Measurements from ENCODE around the gene MFSD2A.
"Not testable (repeated sequence)": the region's sequence is repeated elsewhere in the genome, so short reads cannot be mapped to it uniquely, and the experiment has no call there.

The MFSD2A gene

DNA sequence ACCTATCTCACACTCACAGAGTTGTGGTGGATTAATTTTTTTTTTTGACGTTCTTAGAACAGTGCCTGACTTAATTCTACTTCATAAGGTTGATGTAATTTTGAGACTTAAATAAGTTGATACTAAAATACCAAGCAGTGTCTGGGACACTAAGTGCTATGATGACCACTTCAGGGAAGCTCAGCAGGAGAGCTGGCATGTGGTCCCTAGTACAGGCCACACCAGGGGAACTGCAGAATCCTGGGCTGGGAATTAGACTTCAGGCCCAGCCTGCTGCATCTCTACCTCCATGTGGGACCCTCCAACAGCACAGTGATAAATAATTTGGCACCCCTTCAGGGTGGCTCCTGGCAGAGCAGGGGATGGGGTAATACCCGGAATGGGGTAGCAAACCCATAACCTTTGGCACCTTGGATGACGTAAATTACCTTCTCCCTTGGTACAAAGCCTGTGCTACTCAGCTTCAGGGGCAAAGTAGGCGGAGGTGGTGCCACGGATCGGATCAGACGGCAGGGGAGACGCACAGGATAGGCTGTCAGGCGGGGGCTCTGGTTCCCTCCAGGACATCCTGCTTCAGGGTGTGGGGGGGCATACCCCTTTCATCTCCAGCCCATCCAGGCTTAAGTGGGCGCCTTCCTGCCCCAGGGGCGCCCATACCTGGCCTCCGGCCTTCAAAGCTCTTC is 4.8 kb downstream of the MFSD2A start:
- peaks cover 13% of the 10 kb centered on the region for H3K27me3 ChIP-seq (ENCODE audit: control insufficient read depth, insufficient read depth, low read length)
- H3K4me3 ChIP-seq (ENCODE audit: low read depth, low read length), result no peak overlapping the region
- H3K9ac ChIP-seq (ENCODE audit: low read depth, low read length), result no peak overlapping the region
- H3K4me1 ChIP-seq (ENCODE audit: control insufficient read depth, insufficient read depth, low read length), result no peaks in the 10 kb centered on the region
- H3K36me3 ChIP-seq (ENCODE audit: control insufficient read depth, insufficient read depth, low read length), result peaks cover 14% of the 10 kb centered on the region
- H3K9me3 ChIP-seq (ENCODE audit: control insufficient read depth, insufficient read depth, low read length), result no peaks in the 10 kb centered on the region

DNA sequence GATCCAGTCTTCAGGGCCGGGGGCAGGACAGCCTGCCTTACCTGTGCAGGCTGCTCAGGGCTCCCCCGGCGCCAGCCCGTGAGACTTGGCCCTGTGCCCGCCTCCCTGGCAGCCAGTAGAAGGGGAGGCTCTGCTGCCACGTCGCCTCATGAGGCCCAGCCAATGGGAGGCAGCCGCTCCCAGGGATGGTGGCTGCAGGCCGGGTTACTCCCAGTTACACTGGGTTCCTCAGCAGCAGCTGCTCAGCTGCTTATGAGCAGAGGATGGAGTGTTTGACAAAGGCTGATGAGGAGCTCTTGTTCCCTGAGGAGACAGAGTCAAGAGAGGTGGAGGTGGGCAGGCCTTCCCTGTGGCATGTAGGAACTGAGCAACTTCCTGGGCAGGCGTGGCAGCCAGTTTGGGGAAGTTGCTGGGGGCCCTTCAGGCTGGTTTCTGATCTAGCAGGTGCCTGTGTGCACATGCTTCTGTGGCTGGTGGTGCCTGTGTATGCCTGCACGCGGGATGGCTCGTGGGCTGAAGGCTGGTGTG is 5.5 kb downstream of the MFSD2A start:
- Histone ChIP-seq H3K9me3 (ENCODE audit: control insufficient read depth, insufficient read depth, low read length) (no peaks in the 10 kb centered on the region), H3K27me3 (ENCODE audit: control insufficient read depth, insufficient read depth, low read length) (peaks cover 11% of the 10 kb centered on the region), H3K4me1 (ENCODE audit: control insufficient read depth, insufficient read depth, low read length) (no peaks in the 10 kb centered on the region), H3K4me3 (ENCODE audit: low read depth, low read length) (no peak overlapping the region), H3K9ac (ENCODE audit: low read depth, low read length) (no peak overlapping the region), H3K36me3 (ENCODE audit: control insufficient read depth, insufficient read depth, low read length) (peaks cover 14% of the 10 kb centered on the region)

DNA sequence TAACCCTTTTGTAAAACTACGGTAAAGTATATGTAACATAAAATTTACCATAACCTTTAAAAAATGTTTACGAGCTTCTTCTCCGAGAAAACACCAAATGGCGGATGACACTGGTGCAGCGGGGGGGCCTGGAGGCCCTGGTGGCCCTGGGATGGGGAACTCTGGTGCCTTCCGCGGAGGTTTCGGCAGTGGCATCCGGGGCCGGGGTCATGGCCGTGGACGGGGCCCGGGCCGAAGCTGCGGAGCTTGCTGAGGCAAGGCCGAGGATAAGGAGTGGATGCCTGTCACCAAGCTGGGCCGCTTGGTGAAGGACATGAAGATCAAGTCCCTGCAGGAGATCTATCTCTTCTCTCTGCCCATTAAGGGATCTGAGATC is 7.5 kb downstream of the MFSD2A start:
- Histone ChIP-seq H3K9me3 (ENCODE audit: control insufficient read depth, insufficient read depth, low read length) (no peaks in the 10 kb centered on the region), H3K4me3 (ENCODE audit: low read depth, low read length) (no peak overlapping the region), H3K36me3 (ENCODE audit: control insufficient read depth, insufficient read depth, low read length) (peaks cover 18% of the 10 kb centered on the region), H3K27me3 (ENCODE audit: control insufficient read depth, insufficient read depth, low read length) (no peaks in the 10 kb centered on the region), H3K9ac (ENCODE audit: low read depth, low read length) (no peak overlapping the region), H3K4me1 (ENCODE audit: control insufficient read depth, insufficient read depth, low read length) (no peaks in the 10 kb centered on the region)

DNA sequence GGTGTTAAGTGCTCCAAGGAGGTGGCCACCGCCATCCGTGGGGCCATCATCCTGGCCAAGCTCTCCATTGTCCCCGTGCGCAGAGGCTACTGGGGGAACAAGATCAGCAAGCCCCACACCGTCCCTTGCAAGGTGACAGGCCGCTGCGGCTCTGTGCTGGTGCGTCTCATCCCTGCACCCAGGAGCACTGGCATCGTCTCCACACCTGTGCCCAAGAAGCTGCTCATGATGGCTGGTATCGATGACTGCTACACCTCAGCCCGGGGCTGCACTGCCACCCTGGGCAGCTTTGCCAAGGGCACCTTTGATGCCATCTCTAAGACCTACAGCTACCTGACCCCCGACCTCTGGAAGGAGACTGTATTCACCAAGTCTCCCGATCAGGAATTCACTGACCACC is 8.0 kb downstream of the MFSD2A start:
- H3K4me3 ChIP-seq (ENCODE audit: low read depth, low read length); H3K9ac ChIP-seq (ENCODE audit: low read depth, low read length); H3K27me3 ChIP-seq (ENCODE audit: control insufficient read depth, insufficient read depth, low read length); H3K9me3 ChIP-seq (ENCODE audit: control insufficient read depth, insufficient read depth, low read length); H3K4me1 ChIP-seq (ENCODE audit: control insufficient read depth, insufficient read depth, low read length): not testable (repeated sequence)
- H3K36me3 ChIP-seq (ENCODE audit: control insufficient read depth, insufficient read depth, low read length), result peaks cover 16% of the 10 kb centered on the region

DNA sequence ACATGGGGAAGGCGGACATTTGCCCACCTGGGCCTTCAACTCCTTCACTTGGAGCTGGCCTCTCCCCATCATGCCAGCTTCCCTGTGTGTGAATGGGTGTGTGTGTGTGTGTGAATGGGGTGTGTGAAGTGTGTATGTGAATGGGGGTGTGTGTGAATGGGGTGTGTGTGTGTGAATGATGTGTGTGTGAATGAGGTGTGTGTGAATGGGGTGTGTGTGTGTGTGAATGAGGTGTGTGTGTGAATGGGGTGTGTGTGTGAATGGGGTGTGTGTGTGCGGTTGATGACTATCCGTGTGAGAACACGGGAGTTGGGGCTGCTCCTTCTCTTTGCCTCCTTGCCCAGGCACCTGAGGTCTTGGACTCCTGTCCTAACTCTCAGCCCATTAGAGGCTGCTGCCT is 9.6 kb downstream of the MFSD2A start:
- Histone ChIP-seq H3K4me1 (ENCODE audit: control insufficient read depth, insufficient read depth, low read length) (no peaks in the 10 kb centered on the region), H3K9me3 (ENCODE audit: control insufficient read depth, insufficient read depth, low read length) (no peaks in the 10 kb centered on the region), H3K27me3 (ENCODE audit: control insufficient read depth, insufficient read depth, low read length) (no peaks in the 10 kb centered on the region), H3K4me3 (ENCODE audit: low read depth, low read length) (no peak overlapping the region), H3K9ac (ENCODE audit: low read depth, low read length) (no peak overlapping the region), H3K36me3 (ENCODE audit: control insufficient read depth, insufficient read depth, low read length) (peaks cover 25% of the 10 kb centered on the region)

DNA sequence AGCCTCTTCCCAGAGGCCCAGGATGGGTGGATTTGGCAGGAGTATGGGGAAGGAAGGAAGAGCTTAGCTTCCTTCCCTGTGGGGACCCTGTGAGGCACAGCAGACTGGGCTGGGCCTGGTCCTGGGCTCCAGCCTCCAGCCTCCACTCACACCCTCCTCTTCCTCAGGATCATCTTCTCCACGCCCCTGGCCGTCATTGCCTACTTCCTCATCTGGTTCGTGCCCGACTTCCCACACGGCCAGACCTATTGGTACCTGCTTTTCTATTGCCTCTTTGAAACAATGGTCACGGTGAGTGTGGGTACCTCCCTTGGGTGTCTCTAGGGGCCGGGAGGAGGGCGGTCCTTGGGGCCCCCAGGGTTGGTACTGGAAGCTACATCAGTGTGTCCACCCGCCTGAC is 10.1 kb downstream of the MFSD2A start:
- H3K9me3 ChIP-seq (ENCODE audit: control insufficient read depth, insufficient read depth, low read length), result no peaks in the 10 kb centered on the region
- no peak overlapping the region for H3K9ac ChIP-seq (ENCODE audit: low read depth, low read length)
- H3K27me3 ChIP-seq (ENCODE audit: control insufficient read depth, insufficient read depth, low read length), result no peaks in the 10 kb centered on the region
- H3K4me1 ChIP-seq (ENCODE audit: control insufficient read depth, insufficient read depth, low read length), result no peaks in the 10 kb centered on the region
- H3K36me3 ChIP-seq (ENCODE audit: control insufficient read depth, insufficient read depth, low read length), result peaks cover 25% of the 10 kb centered on the region
- H3K4me3 ChIP-seq (ENCODE audit: low read depth, low read length), result no peak overlapping the region

DNA sequence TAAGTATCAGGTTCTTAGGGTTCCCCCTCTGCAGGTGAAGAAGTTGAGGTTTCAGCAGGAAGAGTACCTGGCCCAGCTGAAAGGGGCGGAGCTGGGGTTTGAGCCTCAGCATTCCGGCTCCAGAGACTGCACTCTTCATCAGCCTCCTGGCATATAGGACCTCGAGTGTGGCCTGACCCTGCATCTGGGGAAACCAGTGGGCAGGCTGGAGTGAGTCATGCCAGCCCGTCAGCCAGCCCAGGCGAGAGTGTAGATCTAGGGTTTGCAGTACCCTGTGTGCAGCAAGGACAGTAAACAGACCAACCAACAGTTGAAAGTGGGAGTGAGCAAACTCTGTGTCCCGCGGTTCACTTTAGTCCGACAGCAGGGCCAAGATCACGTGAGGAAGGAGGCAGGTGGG is 14.1 kb downstream of the MFSD2A start:
- H3K4me1 ChIP-seq (ENCODE audit: control insufficient read depth, insufficient read depth, low read length), result no peaks in the 10 kb centered on the region
- no peak overlapping the region for H3K9ac ChIP-seq (ENCODE audit: low read depth, low read length)
- no peaks in the 10 kb centered on the region for H3K9me3 ChIP-seq (ENCODE audit: control insufficient read depth, insufficient read depth, low read length)
- no peaks in the 10 kb centered on the region for H3K27me3 ChIP-seq (ENCODE audit: control insufficient read depth, insufficient read depth, low read length)
- no peak overlapping the region for H3K4me3 ChIP-seq (ENCODE audit: low read depth, low read length)
- H3K36me3 ChIP-seq (ENCODE audit: control insufficient read depth, insufficient read depth, low read length), result peaks cover 18% of the 10 kb centered on the region

DNA sequence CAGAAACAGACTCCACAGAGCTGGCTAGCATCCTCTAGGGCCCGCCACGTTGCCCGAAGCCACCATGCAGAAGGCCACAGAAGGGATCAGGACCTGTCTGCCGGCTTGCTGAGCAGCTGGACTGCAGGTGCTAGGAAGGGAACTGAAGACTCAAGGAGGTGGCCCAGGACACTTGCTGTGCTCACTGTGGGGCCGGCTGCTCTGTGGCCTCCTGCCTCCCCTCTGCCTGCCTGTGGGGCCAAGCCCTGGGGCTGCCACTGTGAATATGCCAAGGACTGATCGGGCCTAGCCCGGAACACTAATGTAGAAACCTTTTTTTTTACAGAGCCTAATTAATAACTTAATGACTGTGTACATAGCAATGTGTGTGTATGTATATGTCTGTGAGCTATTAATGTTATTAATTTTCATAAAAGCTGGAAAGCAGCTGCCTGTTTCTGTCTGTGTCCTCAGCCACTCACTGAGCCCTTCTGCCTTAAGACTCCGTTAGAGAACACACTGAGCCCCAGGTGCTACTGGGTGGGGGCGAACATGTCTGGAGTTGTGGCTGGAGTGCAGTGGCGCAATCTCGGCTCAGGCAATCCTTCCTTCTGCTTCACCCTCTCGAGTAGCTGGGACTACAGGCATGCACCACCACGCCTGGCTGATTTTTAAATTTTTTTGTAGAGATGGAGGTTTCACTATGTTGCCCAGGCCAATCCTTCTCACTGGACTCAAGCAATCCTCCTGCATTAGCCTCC is 14.8 kb downstream of the MFSD2A start:
- Histone ChIP-seq H3K4me3 (ENCODE audit: low read depth, low read length) (no peak overlapping the region), H3K27me3 (ENCODE audit: control insufficient read depth, insufficient read depth, low read length) (no peaks in the 10 kb centered on the region), H3K36me3 (ENCODE audit: control insufficient read depth, insufficient read depth, low read length) (peaks cover 18% of the 10 kb centered on the region), H3K9me3 (ENCODE audit: control insufficient read depth, insufficient read depth, low read length) (no peaks in the 10 kb centered on the region), H3K9ac (ENCODE audit: low read depth, low read length) (no peak overlapping the region), H3K4me1 (ENCODE audit: control insufficient read depth, insufficient read depth, low read length) (no peaks in the 10 kb centered on the region)

DNA sequence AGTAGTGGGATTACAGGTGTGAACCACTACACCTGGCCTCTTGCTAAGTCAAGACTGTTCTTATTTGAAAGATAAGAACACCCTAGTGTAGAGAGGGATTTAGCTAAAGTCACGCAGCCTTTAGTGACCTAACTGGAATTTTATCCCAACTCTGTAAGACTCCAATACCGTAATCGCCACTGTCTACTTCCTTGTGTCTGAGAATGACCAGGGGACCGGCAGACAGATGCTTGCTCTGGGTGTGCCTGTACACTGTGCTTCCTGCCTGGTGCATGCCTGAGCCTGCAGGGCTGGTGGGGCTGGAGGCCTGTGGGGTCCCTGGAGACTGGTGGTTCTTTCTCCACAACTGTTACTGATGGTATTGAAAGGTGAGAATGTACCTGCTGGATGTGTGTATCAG is 15.3 kb downstream of the MFSD2A start:
- Histone ChIP-seq H3K36me3 (ENCODE audit: control insufficient read depth, insufficient read depth, low read length) (peaks cover 18% of the 10 kb centered on the region), H3K9ac (ENCODE audit: low read depth, low read length) (no peak overlapping the region), H3K4me3 (ENCODE audit: low read depth, low read length) (no peak overlapping the region)

DNA sequence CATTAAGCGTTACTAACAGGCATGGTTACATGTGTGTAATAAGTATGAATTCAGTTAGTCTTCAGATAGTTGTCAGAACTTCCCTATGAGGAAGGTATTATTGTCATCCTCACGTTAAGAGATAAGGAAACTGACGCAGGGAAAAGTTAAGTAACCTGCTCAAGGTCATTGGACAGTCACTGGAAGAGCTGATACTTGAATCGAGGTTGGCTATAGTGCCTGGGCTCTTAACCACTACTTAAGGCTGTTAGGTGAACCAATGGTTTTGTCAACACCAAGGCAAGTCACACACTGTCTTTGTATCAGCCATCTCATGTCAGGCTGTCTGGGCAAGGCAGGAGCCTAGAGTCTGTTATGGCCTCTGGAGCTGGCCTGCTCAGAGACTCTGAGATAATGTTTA is 16.2 kb downstream of the MFSD2A start:
- Histone ChIP-seq H3K4me1 (ENCODE audit: control insufficient read depth, insufficient read depth, low read length) (no peaks in the 10 kb centered on the region), H3K9me3 (ENCODE audit: control insufficient read depth, insufficient read depth, low read length) (no peaks in the 10 kb centered on the region), H3K27me3 (ENCODE audit: control insufficient read depth, insufficient read depth, low read length) (no peaks in the 10 kb centered on the region), H3K4me3 (ENCODE audit: low read depth, low read length) (no peak overlapping the region), H3K36me3 (ENCODE audit: control insufficient read depth, insufficient read depth, low read length) (peaks cover 15% of the 10 kb centered on the region), H3K9ac (ENCODE audit: low read depth, low read length) (no peak overlapping the region)

More for the DNA sequence above, 15.3 kb downstream of the MFSD2A start:
- Histone ChIP-seq H3K4me1 (ENCODE audit: control insufficient read depth, insufficient read depth, low read length) (no peaks in the 10 kb centered on the region), H3K9me3 (ENCODE audit: control insufficient read depth, insufficient read depth, low read length) (no peaks in the 10 kb centered on the region), H3K27me3 (ENCODE audit: control insufficient read depth, insufficient read depth, low read length) (no peaks in the 10 kb centered on the region)

DNA sequence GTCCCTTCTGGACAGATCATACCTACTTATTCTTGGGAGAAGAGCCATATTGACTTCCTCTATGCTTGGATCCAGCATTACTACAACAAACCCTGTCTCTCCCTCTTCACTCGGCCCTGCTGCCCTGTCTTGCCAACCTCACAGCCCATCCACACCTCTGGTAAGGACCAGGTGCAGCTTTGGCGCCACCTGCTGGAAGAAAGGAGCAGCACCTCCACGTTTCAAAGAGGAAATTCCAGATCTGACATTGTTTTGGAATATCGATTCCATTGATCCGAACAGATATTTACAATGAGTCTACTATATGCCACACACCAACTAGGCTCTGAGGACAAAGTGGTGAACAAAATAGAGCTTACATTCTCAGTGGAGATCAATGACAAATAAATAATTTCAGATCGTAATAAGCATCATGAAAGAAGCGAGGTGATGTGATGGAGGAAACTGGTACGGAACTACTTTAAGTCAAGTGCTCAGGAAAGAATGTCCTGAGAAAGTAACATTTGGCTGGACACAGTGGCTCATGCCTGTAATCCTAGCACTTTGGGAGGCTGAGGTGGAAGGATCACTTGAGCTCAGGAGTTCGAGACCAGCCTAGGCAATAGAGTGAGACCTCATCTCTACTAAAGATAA is 18.7 kb downstream of the MFSD2A start:
- no peaks in the 10 kb centered on the region for H3K27me3 ChIP-seq (ENCODE audit: control insufficient read depth, insufficient read depth, low read length)
- H3K9ac ChIP-seq (ENCODE audit: low read depth, low read length), result peak overlapping the region; percentile 28
- no peaks in the 10 kb centered on the region for H3K4me1 ChIP-seq (ENCODE audit: control insufficient read depth, insufficient read depth, low read length)
- no peaks in the 10 kb centered on the region for H3K9me3 ChIP-seq (ENCODE audit: control insufficient read depth, insufficient read depth, low read length)
- no peak overlapping the region for H3K4me3 ChIP-seq (ENCODE audit: low read depth, low read length)
- H3K36me3 ChIP-seq (ENCODE audit: control insufficient read depth, insufficient read depth, low read length), result peaks cover 8% of the 10 kb centered on the region

DNA sequence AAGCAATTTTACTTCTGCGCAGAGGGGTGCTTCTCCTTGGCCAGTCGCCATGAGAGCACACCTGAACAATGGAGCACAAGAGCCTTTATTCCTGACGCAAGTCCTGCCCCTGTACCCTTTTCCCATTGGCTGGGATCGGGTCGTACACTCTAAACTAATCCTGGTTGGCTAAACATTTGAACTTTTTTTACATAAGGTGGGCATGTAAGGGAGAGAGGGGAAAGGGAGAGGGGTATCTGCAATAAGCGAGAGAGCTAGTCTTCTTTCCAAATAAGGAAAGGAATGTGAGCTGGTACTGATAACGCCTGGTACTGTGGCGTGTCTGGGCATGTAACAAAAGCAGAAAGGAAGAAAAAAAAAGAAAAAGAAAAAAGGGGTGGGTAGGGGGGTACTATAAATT is 21.8 kb downstream of the MFSD2A start:
- Histone ChIP-seq H3K9ac (ENCODE audit: low read depth, low read length) (no peak overlapping the region), H3K9me3 (ENCODE audit: control insufficient read depth, insufficient read depth, low read length) (no peaks in the 10 kb centered on the region), H3K27me3 (ENCODE audit: control insufficient read depth, insufficient read depth, low read length) (no peaks in the 10 kb centered on the region), H3K4me1 (ENCODE audit: control insufficient read depth, insufficient read depth, low read length) (peaks cover 15% of the 10 kb centered on the region), H3K4me3 (ENCODE audit: low read depth, low read length) (no peak overlapping the region), H3K36me3 (ENCODE audit: control insufficient read depth, insufficient read depth, low read length) (no peaks in the 10 kb centered on the region)
